ENCODE measurements around the gene ITK. TPM values are rescaled to one million over a fixed set of nuclear protein-coding genes. Genes with fewer than 3 reads are reported as not detected.
"Not testable (repeated sequence)": the region's sequence is repeated elsewhere in the genome, so short reads cannot be mapped to it uniquely, and the experiment has no call there.

Gene ITK
- total RNA-seq, 1 donor = not detected

DNA sequence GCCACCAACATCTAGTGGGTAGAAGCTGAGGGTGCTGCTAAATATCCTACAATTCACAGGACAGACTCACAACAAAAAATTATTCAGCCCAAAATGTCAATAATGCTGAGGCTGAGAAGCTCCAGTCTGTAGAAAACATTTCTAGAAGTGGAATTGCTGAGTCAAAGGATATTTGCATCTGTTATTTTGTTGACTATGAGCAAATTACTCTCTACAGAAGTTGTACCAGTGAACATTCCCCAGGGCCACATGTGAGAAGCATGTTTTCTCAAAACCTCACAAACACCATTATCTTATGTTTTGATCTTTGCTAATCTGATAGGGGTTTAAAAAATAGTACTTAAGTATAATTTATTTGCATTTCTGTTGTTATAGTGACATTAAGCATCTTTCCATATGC, 15.4 kb downstream of the ITK start:
- TF ChIP-seq CTCF (IDR thresholded peaks at IDR 0.05; ENCODE audit: insufficient read depth, low read depth, low read length) = no peak
- H3K4me3 ChIP-seq (ENCODE audit: low read depth, low read length) = no peak overlapping the region
- DNase-seq (ENCODE audit: low read depth) = no peak

DNA sequence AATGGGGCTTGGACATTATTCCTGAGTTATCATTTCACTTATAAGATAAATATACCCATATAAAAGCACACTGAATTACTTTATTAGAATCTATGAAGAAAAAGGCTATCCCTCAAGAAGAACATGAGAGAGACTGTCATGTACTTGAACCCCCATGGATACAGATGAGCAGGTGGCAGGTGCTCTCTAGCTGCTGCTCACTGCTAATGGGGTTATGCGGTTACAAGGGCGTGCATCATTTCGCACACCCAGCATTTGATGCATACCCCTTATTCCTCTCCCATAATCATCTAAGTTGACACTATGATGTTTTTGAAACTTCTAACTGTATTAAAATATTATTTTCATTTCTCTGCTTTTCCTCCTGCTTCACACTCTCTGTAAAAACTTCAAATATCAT, 16.4 kb downstream of the ITK start:
- TF ChIP-seq CTCF (IDR thresholded peaks at IDR 0.05; ENCODE audit: insufficient read depth, low read depth, low read length) = no peak
- no peak for DNase-seq (ENCODE audit: low read depth)
- no peak overlapping the region for H3K4me3 ChIP-seq (ENCODE audit: low read depth, low read length)

GRCh38 chr5:157198277-157198986, 17.8 kb downstream of the ITK start:
- TF ChIP-seq CTCF (IDR thresholded peaks at IDR 0.05; ENCODE audit: insufficient read depth, low read depth, low read length) = no peak
- no peak for DNase-seq (ENCODE audit: low read depth)
- H3K4me3 ChIP-seq (ENCODE audit: low read depth, low read length) = no peak overlapping the region

DNA sequence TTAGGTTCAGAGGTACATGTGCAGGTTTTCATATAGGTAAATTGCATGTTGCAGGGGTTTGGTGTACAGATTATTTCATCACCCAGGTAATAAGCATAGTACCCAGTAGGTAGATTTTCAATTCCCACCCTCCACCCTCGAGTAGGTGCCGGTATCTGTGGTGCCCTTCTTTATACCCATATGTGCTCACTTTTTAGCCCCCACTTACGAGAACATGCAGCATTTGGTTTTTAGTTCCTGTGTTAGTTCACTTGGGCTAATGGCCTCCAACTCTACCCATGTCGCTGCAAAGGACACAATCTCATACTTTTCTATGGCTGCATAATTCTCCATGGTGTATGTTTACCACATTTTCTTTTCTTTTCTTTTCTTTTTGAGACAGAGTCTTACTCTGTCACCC, 21.2 kb downstream of the ITK start:
- DNase-seq (ENCODE audit: low read depth) = no peak
- H3K4me3 ChIP-seq (ENCODE audit: low read depth, low read length) = no peak overlapping the region
- no peak for TF ChIP-seq CTCF (IDR thresholded peaks at IDR 0.05; ENCODE audit: insufficient read depth, low read depth, low read length)

DNA sequence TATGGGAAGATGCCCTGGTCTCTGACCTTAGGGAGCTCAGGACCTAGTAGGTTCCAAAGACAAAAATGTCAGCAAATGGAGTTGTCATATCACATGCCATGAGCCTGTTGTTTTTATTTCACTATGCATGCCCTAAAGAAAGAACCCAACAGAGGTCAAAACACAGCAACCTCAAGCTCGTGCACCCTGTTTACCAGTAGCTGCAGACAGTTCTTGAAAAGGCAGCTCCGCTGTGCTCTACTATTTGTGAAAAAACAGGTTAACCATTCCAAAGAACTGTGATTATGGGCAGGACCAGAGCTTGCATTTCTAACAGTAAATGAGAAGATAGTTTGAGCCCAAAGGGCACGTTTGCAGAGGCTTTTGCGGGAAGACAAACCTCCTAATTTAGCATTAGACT, 22.8 kb downstream of the ITK start:
- no peak overlapping the region for H3K4me3 ChIP-seq (ENCODE audit: low read depth, low read length)
- TF ChIP-seq CTCF (IDR thresholded peaks at IDR 0.05; ENCODE audit: insufficient read depth, low read depth, low read length) = no peak
- no peak for DNase-seq (ENCODE audit: low read depth)

- no peak for DNase-seq (ENCODE audit: low read depth)
- no peak for TF ChIP-seq CTCF (IDR thresholded peaks at IDR 0.05; ENCODE audit: insufficient read depth, low read depth, low read length)
- no peak overlapping the region for H3K4me3 ChIP-seq (ENCODE audit: low read depth, low read length)
These were observed 24.1 kb downstream of the ITK start for GRCh38 chr5:157204765-157205164.

DNA sequence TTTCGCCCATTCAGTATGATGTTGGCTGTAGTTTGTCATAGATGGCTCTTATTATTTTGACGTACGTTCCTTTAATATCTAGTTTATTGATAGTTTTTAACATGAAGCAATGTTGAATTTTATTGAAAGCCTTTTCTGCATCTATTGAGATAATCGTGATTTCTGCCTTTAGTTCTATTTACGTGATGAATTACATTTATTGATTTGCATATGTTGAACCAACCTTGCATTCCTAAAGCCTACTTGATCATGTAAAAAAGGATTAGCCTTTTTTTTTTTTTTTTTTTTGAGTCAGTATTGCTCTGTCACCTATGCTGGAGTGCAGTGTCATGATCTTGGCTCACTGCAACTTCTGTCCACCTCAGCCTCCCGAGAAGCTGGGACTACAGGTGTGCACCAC, 25.1 kb downstream of the ITK start:
- no peak for TF ChIP-seq CTCF (IDR thresholded peaks at IDR 0.05; ENCODE audit: insufficient read depth, low read depth, low read length)
- DNase-seq (ENCODE audit: low read depth) = no peak
- no peak overlapping the region for H3K4me3 ChIP-seq (ENCODE audit: low read depth, low read length)

GRCh38 chr5:157210652-157211051, 30.0 kb downstream of the ITK start:
- not testable (repeated sequence) for DNase-seq (ENCODE audit: low read depth); H3K4me3 ChIP-seq (ENCODE audit: low read depth, low read length)
